WTC11 (cell line): ENCODE data around the gene DFFB.

ENCODE experiments used
- CREB1 ChIP-seq: sonication (generic); formaldehyde crosslinking; IDR thresholded peaks from 2 replicates; pipeline ENCODE4 v1.8.0; 2023; ENCODE audit warnings: mild to moderate bottlenecking, missing genetic modification reagents
- TF ChIP-seq, protein P1 (sequence below): fragments of 200-600 bp; IDR thresholded peaks from 2 replicates; pipeline ENCODE4 v1.8.0; 2022; ENCODE audit warnings: antibody characterized with exemption
- TF ChIP-seq, protein P2 (sequence below): fragments of 250-450 bp; sonication (Bioruptor Pico); IDR thresholded peaks from 2 replicates; pipeline ENCODE4 v1.8.0; 2021; ENCODE audit warnings: mild to moderate bottlenecking
- TF ChIP-seq, protein P3 (sequence below): sonication (generic); formaldehyde crosslinking; IDR thresholded peaks from 2 replicates; pipeline ENCODE4 v1.8.0; 2022; ENCODE audit warnings: mild to moderate bottlenecking, missing genetic modification reagents
- TF ChIP-seq, protein P4 (sequence below): sonication (generic); formaldehyde crosslinking; IDR thresholded peaks from 2 replicates; pipeline ENCODE4 v1.8.1; 2023; ENCODE audit warnings: mild to moderate bottlenecking, moderate library complexity, missing genetic modification reagents
- TF ChIP-seq, protein P5 (sequence below): sonication (generic); formaldehyde crosslinking; IDR thresholded peaks from 2 replicates; pipeline ENCODE4 v1.8.0; 2022; ENCODE audit warnings: mild to moderate bottlenecking, missing genetic modification reagents

DNA sequence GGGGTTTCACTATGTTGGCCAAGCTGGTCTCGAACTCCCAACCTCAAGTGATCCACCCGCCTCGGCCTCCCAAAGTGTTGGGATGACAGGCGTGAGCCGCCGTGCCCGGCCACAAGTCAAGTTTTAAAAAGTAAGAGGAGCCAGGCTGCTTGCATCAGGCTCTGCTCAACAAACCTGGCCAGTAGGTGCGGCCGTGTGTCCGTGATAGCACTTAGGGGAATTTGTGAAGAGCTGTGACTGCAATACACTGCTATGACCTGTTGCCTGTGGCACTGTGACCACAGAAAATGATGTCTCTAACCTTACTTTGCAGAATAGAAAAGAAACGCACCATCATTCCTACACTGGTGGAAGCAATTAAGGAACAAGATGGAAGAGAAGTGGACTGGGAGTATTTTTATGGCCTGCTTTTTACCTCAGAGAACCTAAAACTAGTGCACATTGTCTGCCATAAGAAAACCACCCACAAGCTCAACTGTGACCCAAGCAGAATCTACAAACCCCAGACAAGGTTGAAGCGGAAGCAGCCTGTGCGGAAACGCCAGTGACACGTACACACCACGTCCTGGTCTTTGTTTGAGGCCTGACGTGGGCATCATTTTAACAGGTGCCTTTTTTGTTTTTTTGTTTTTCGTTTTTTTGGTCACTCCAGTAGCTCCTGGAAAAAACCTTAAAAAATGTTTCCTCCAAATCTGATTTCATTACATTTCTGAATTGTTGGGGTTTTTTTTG lies 26.1 kb downstream of the DFFB start:
- TF ChIP-seq, protein P1, sequence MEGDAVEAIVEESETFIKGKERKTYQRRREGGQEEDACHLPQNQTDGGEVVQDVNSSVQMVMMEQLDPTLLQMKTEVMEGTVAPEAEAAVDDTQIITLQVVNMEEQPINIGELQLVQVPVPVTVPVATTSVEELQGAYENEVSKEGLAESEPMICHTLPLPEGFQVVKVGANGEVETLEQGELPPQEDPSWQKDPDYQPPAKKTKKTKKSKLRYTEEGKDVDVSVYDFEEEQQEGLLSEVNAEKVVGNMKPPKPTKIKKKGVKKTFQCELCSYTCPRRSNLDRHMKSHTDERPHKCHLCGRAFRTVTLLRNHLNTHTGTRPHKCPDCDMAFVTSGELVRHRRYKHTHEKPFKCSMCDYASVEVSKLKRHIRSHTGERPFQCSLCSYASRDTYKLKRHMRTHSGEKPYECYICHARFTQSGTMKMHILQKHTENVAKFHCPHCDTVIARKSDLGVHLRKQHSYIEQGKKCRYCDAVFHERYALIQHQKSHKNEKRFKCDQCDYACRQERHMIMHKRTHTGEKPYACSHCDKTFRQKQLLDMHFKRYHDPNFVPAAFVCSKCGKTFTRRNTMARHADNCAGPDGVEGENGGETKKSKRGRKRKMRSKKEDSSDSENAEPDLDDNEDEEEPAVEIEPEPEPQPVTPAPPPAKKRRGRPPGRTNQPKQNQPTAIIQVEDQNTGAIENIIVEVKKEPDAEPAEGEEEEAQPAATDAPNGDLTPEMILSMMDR, result no peak
- TF ChIP-seq CREB1 (CRISPR knock-in tag), result no peak
- TF ChIP-seq, protein P2, sequence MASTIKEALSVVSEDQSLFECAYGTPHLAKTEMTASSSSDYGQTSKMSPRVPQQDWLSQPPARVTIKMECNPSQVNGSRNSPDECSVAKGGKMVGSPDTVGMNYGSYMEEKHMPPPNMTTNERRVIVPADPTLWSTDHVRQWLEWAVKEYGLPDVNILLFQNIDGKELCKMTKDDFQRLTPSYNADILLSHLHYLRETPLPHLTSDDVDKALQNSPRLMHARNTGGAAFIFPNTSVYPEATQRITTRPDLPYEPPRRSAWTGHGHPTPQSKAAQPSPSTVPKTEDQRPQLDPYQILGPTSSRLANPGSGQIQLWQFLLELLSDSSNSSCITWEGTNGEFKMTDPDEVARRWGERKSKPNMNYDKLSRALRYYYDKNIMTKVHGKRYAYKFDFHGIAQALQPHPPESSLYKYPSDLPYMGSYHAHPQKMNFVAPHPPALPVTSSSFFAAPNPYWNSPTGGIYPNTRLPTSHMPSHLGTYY (CRISPR knock-in tag), result no peak
- TF ChIP-seq, protein P3, sequence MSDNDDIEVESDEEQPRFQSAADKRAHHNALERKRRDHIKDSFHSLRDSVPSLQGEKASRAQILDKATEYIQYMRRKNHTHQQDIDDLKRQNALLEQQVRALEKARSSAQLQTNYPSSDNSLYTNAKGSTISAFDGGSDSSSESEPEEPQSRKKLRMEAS, result no peak
- TF ChIP-seq, protein P4, sequence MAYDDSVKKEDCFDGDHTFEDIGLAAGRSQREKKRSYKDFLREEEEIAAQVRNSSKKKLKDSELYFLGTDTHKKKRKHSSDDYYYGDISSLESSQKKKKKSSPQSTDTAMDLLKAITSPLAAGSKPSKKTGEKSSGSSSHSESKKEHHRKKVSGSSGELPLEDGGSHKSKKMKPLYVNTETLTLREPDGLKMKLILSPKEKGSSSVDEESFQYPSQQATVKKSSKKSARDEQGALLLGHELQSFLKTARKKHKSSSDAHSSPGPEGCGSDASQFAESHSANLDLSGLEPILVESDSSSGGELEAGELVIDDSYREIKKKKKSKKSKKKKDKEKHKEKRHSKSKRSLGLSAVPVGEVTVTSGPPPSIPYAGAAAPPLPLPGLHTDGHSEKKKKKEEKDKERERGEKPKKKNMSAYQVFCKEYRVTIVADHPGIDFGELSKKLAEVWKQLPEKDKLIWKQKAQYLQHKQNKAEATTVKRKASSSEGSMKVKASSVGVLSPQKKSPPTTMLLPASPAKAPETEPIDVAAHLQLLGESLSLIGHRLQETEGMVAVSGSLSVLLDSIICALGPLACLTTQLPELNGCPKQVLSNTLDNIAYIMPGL, result no peak
- TF ChIP-seq, protein P5, sequence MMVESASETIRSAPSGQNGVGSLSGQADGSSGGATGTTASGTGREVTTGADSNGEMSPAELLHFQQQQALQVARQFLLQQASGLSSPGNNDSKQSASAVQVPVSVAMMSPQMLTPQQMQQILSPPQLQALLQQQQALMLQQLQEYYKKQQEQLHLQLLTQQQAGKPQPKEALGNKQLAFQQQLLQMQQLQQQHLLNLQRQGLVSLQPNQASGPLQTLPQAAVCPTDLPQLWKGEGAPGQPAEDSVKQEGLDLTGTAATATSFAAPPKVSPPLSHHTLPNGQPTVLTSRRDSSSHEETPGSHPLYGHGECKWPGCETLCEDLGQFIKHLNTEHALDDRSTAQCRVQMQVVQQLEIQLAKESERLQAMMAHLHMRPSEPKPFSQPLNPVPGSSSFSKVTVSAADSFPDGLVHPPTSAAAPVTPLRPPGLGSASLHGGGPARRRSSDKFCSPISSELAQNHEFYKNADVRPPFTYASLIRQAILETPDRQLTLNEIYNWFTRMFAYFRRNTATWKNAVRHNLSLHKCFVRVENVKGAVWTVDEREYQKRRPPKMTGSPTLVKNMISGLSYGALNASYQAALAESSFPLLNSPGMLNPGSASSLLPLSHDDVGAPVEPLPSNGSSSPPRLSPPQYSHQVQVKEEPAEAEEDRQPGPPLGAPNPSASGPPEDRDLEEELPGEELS (CRISPR knock-in tag), result no peak
